Panc1 (cell line): ENCODE measurements around the gene CEBPE. TPM values are rescaled to one million over a fixed set of nuclear protein-coding genes. Genes with fewer than 3 reads are reported as not detected.
A peak's percentile ranks its signal among the peaks of the same experiment; 100 is the strongest.

Experiments
- ATAC-seq: fragments of 200-7000 bp; cut with Tn5 transposase; 2 replicates; pipeline ENCODE4 v1.9.1; 2020; ENCODE audit warnings: mild to moderate bottlenecking, moderate library complexity
- BruUV-seq: library from RNA; stranded (reverse); fragments of 400-500 nt; replicated peaks from 2 replicates; lab custom pipeline; 2021; lab: Mats Ljungman, UMichigan
- CTCF ChIA-PET: fragments of 300-600 bp; sonication (Branson Sonifier 250); formaldehyde crosslinking; loops from one replicate; lab custom pipeline; 2022; ENCODE audit warnings: antibody characterized with exemption; lab: Charles Lee
- POLR2A ChIA-PET: fragments of 300-600 bp; sonication (Branson Sonifier 250); formaldehyde crosslinking; loops from one replicate; lab custom pipeline; 2022; ENCODE audit warnings: antibody characterized with exemption; lab: Charles Lee
- DNase-seq: peaks from one replicate; pipeline ENCODE4 v3.0.0-alpha.2; 2010; ENCODE audit warnings: low read depth, low spot score
- H3K27ac ChIP-seq: 2 replicates; pipeline ENCODE4 v1.5.1; 2011; ENCODE audit warnings: mild to moderate bottlenecking, low read length, inconsistent platforms
- H3K27me3 ChIP-seq: fragments of 200-500 bp; sonication (Bioruptor generic); 2 replicates; pipeline ENCODE4 v1.6.0; 2014; ENCODE audit warnings: low read length, inconsistent platforms; ENCODE audit not compliant: control insufficient read depth, insufficient read depth
- H3K36me3 ChIP-seq: fragments of 200-500 bp; sonication (Bioruptor generic); 2 replicates; pipeline ENCODE4 v1.5.1; 2014; ENCODE audit warnings: inconsistent platforms, mild to moderate bottlenecking, low read length, moderate library complexity; ENCODE audit not compliant: control insufficient read depth, insufficient read depth
- H3K4me1 ChIP-seq: 2 replicates; pipeline ENCODE4 v1.5.1; 2011; ENCODE audit warnings: inconsistent platforms, mild to moderate bottlenecking, low read length, moderate library complexity; ENCODE audit not compliant: control insufficient read depth, insufficient read depth
- H3K4me3 ChIP-seq, 2 experiments: 2 replicates each; pipeline ENCODE4 v1.5.1; 2011 to 2012; ENCODE audit warnings: low read depth in 2 of 2, low read length in 2 of 2, mild to moderate bottlenecking in 2 of 2, inconsistent platforms in 1 of 2, moderate library complexity in 1 of 2
- H3K9me3 ChIP-seq: fragments of 200-500 bp; sonication (Bioruptor generic); 2 replicates; pipeline ENCODE4 v1.5.1; 2014; ENCODE audit warnings: low read depth, mild to moderate bottlenecking, inconsistent platforms, low read length, moderate library complexity; ENCODE audit not compliant: control insufficient read depth, insufficient read depth
- CTCF ChIP-seq: fragments of 450-650 bp; IDR thresholded peaks from 2 replicates; pipeline ENCODE4 v1.5.1; 2017; ENCODE audit warnings: mild to moderate bottlenecking
- POLR2AphosphoS5 ChIP-seq: IDR thresholded peaks from 2 replicates; pipeline ENCODE4 v1.6.1; 2012; ENCODE audit warnings: mild to moderate bottlenecking, low read depth, low read length, moderate library complexity
- SIN3A ChIP-seq: IDR thresholded peaks from 2 replicates; pipeline ENCODE4 v1.6.1; 2012; ENCODE audit warnings: low read depth, mild to moderate bottlenecking, low read length, moderate library complexity, borderline replicate concordance; ENCODE audit not compliant: insufficient read depth
- TCF7L2 ChIP-seq: IDR thresholded peaks from 2 replicates; pipeline ENCODE4 v1.6.1; 2011; ENCODE audit warnings: mild to moderate bottlenecking, low read depth, low read length, inconsistent platforms
- in situ Hi-C: cut with HindIII; loops from 2 replicates; pipeline ENCODE4 v1.10.0; 2016; ENCODE audit warnings: low sequenced_read_pairs, low pct_unique_long_range_greater_than_20kb
- intact Hi-C: fragments of 100-400 bp; cut with micrococcal nuclease; formaldehyde crosslinking; loops from one replicate; pipeline ENCODE4 v1.10.0; 2022; ENCODE audit not compliant: unreplicated experiment
- total RNA-seq: library from RNA; stranded (reverse); gene quantifications from one replicate; pipeline ENCODE4 v1.2.1, GENCODE V29; 2021; ENCODE audit not compliant: unreplicated experiment
- TF ChIP-seq, protein P1 (sequence below), 2 experiments: IDR thresholded peaks; 2 replicates each; pipeline ENCODE4 v1.6.1; 2011 to 2012; ENCODE audit warnings: low read depth in 2 of 2, control low read depth in 1 of 2, low read length in 1 of 2, mild to moderate bottlenecking in 1 of 2, moderate library complexity in 1 of 2; ENCODE audit not compliant: insufficient read depth in 1 of 2

Gene CEBPE
- total RNA-seq, 1 experiment from 2014 or later: not detected

DNA sequence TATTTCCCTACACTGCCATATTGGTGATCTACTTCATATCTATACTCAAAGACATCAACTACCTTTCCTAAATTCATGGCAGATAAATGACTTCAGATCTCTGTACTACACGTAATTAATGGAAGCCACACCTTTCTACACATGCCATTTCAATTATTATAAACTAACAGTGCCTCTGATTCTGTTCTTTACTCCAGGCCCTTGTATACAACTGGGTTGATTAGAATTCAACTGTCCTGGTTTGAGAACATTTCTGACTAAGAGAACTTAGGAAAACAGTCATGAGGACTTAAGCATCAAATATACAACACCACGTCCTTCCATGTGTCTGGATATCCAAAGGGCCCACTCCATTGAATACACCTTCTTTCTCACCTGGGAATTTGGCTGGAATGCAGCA is 26.0 kb downstream of the CEBPE start:
- peaks cover 43% of the 10 kb centered on the region for H3K36me3 ChIP-seq
- CTCF ChIA-PET: no interaction called here
- TF ChIP-seq POLR2AphosphoS5 (no peak), CTCF (no peak), SIN3A (no peak), TCF7L2 (no peak)
- TF ChIP-seq, protein P1, sequence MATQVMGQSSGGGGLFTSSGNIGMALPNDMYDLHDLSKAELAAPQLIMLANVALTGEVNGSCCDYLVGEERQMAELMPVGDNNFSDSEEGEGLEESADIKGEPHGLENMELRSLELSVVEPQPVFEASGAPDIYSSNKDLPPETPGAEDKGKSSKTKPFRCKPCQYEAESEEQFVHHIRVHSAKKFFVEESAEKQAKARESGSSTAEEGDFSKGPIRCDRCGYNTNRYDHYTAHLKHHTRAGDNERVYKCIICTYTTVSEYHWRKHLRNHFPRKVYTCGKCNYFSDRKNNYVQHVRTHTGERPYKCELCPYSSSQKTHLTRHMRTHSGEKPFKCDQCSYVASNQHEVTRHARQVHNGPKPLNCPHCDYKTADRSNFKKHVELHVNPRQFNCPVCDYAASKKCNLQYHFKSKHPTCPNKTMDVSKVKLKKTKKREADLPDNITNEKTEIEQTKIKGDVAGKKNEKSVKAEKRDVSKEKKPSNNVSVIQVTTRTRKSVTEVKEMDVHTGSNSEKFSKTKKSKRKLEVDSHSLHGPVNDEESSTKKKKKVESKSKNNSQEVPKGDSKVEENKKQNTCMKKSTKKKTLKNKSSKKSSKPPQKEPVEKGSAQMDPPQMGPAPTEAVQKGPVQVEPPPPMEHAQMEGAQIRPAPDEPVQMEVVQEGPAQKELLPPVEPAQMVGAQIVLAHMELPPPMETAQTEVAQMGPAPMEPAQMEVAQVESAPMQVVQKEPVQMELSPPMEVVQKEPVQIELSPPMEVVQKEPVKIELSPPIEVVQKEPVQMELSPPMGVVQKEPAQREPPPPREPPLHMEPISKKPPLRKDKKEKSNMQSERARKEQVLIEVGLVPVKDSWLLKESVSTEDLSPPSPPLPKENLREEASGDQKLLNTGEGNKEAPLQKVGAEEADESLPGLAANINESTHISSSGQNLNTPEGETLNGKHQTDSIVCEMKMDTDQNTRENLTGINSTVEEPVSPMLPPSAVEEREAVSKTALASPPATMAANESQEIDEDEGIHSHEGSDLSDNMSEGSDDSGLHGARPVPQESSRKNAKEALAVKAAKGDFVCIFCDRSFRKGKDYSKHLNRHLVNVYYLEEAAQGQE (IDR thresholded peaks at IDR 0.05; ENCODE audit: insufficient read depth in 1 of 2, low read depth in 2 of 2, low read length in 1 of 2): no peak
- H3K27me3 ChIP-seq: no peaks in the 10 kb centered on the region
- peak overlapping the region in 1 of 2 experiments; percentile 90; a peak in 1 of 4 replicates for H3K4me3 ChIP-seq
- no peak overlapping the region for H3K27ac ChIP-seq
- in situ Hi-C loops (no loop called here), intact Hi-C loops (no loop called here)
- no TSS peak for BruUV-seq
- POLR2A ChIA-PET: no interaction called here
- no peaks in the 10 kb centered on the region for H3K9me3 ChIP-seq
- ATAC-seq (no peak), DNase-seq (no peak)
- H3K4me1 ChIP-seq: peaks cover 16% of the 10 kb centered on the region

DNA sequence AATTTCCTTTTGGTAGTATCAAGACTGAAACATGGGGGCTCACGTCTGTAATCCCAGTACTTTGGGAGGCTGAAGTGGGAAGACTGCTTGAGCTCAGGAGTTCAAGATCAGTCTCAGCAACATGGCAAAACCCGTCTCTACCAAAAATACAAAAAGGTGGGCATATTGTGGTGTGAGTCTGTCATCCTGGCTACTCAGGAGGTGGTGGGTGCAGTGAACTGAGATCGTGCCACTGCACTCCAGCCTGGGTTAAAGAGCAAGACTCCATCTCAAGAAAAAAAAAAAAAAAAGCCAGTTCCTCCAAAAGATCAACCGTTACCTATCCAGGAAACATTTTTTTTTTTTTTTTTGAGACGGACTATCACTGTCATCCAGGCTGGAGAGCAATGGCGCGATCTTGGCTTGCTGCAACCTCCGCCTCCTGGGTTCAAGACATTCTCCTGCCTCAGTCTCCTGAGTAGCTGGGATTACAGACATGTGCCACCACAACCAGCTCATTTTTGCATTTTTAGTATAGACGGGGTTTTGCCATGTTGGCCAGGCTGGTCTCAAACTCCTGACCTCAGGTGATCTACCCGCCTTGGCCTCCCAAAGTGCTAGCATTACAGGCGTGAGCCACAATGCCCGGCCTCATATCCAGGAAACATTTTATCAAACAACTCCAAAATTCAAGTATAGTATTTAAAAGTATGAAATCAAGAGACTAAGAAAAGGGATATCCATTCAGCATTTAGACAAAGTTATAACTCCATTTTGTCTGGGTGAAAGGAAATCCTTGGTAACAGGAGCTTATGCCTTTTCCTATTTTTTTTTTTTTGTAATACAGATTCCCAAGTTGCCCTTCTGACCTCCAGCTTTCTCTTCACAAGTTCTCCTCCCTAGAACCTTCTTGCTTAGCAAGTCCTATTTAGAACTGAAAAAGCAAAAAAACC is 27.5 kb downstream of the CEBPE start:
- CTCF ChIA-PET: interaction anchor here (1.1 kb wide), 1 partner anchor 23 kb away, joined by 4 read pairs; no protein-coding TSS in a partner anchor
- ATAC-seq (no peak), DNase-seq (no peak)
- intact Hi-C loops (no loop called here), in situ Hi-C loops (no loop called here)
- Histone ChIP-seq H3K9me3 (no peaks in the 10 kb centered on the region), H3K27ac (no peak overlapping the region), H3K27me3 (no peaks in the 10 kb centered on the region), H3K36me3 (peaks cover 50% of the 10 kb centered on the region), H3K4me3 (no peak overlapping the region), H3K4me1 (peaks cover 6% of the 10 kb centered on the region)
- TF ChIP-seq TCF7L2 (no peak), SIN3A (no peak), POLR2AphosphoS5 (no peak), CTCF (no peak)
- TF ChIP-seq, protein P1 (IDR thresholded peaks at IDR 0.05; ENCODE audit: insufficient read depth in 1 of 2, low read depth in 2 of 2, low read length in 1 of 2): no peak
- no TSS peak for BruUV-seq
- POLR2A ChIA-PET: no interaction called here
